ENCODE data around the gene HTR1E.

Gene HTR1E

DNA sequence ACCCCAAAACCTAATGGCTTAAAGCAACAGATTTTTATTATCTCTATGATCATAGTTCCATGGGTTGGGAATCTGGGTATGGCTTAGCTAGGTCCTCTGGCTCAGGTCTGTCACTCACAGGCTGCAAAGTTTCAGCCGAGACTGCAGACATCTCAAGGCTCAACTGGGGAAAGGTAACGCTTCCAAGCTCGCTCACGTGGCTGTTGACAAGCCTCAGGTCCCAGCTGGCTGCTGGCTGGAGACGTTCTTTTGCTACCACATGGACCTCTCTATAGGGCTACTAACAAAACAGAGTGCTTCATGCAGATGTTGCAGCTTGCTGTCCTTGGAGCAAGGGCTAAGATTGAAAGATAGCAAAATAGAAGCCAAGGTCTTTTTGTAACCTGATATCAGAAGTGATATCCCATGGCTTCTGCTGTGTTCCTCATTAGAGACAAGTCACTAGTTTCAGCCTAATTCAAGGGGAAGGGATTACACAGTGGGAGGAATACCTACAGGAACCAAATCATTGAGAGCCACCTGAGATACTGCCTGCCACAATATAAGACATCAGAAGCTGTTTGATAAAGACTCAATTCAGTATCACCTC lies 6.6 kb downstream of the HTR1E start:
- Histone ChIP-seq H3K27me3 (ENCODE audit: insufficient read depth, poor library complexity, severe bottlenecking) (peaks cover 8% of the 10 kb centered on the region), H3K36me3 (ENCODE audit: low read depth) (no peaks in the 10 kb centered on the region), H3K9me3 (ENCODE audit: severe bottlenecking) (no peaks in the 10 kb centered on the region), H3K4me1 (ENCODE audit: insufficient read depth, poor library complexity, severe bottlenecking) (no peaks in the 10 kb centered on the region), H3K4me3 (ENCODE audit: severe bottlenecking) (no peak overlapping the region), H3K27ac (ENCODE audit: poor library complexity, severe bottlenecking) (no peak overlapping the region)
- ATAC-seq (ENCODE audit: low read depth) (no peak), DNase-seq (ENCODE audit: low spot score) (no peak)
- TF ChIP-seq, protein P1, sequence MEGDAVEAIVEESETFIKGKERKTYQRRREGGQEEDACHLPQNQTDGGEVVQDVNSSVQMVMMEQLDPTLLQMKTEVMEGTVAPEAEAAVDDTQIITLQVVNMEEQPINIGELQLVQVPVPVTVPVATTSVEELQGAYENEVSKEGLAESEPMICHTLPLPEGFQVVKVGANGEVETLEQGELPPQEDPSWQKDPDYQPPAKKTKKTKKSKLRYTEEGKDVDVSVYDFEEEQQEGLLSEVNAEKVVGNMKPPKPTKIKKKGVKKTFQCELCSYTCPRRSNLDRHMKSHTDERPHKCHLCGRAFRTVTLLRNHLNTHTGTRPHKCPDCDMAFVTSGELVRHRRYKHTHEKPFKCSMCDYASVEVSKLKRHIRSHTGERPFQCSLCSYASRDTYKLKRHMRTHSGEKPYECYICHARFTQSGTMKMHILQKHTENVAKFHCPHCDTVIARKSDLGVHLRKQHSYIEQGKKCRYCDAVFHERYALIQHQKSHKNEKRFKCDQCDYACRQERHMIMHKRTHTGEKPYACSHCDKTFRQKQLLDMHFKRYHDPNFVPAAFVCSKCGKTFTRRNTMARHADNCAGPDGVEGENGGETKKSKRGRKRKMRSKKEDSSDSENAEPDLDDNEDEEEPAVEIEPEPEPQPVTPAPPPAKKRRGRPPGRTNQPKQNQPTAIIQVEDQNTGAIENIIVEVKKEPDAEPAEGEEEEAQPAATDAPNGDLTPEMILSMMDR (IDR thresholded peaks at IDR 0.05; ENCODE audit: poor library complexity, severe bottlenecking): no peak

DNA sequence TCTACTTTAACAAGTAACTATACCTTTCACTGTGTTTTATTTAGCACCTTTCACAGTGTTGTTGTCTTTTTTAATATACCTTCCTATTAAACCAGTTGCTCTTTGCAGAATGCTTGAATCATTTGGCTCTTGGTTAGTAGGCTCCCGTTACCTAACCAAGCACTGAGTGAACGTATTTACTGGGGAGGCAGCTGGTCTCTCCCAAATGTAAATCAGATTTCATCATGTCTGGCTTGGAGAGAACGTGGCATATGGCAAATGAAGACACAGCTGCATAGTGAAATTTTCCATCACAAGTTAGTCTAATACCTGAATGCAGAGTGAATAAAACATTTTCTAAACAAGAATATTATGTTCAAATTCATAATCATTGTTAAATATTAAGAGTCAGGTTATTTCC lies 12.4 kb downstream of the HTR1E start:
- ATAC-seq (ENCODE audit: low read depth) (no peak), DNase-seq (ENCODE audit: low spot score) (no peak)
- no peak overlapping the region for H3K4me3 ChIP-seq (ENCODE audit: severe bottlenecking)
- TF ChIP-seq, protein P1 (IDR thresholded peaks at IDR 0.05; ENCODE audit: poor library complexity, severe bottlenecking): no peak
- no peaks in the 10 kb centered on the region for H3K9me3 ChIP-seq (ENCODE audit: severe bottlenecking)
- no peak overlapping the region for H3K27ac ChIP-seq (ENCODE audit: poor library complexity, severe bottlenecking)
- no peaks in the 10 kb centered on the region for H3K4me1 ChIP-seq (ENCODE audit: insufficient read depth, poor library complexity, severe bottlenecking)
- H3K36me3 ChIP-seq (ENCODE audit: low read depth): no peaks in the 10 kb centered on the region
- H3K27me3 ChIP-seq (ENCODE audit: insufficient read depth, poor library complexity, severe bottlenecking): peaks cover 9% of the 10 kb centered on the region

DNA sequence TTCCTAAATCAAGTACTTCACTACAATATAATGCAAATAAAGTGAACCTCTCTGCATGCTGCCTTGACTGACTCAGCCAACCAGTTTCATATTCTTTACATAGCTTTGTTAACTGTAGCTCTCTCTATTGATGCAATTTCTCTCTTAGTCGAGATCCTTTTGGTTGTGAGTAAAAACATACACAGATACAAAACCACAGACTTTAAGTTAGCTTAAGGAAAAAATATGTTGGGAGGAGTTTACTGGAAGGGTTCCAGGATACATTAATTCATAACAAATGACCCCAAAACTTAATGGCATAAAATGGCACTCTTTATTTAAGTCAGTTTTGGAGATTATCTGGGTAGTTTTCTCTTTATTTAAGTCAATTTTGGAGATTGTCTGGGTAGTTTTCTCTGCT lies 15.7 kb downstream of the HTR1E start:
- Histone ChIP-seq H3K4me1 (ENCODE audit: insufficient read depth, poor library complexity, severe bottlenecking) (no peaks in the 10 kb centered on the region), H3K27ac (ENCODE audit: poor library complexity, severe bottlenecking) (no peak overlapping the region), H3K9me3 (ENCODE audit: severe bottlenecking) (no peaks in the 10 kb centered on the region), H3K36me3 (ENCODE audit: low read depth) (no peaks in the 10 kb centered on the region), H3K27me3 (ENCODE audit: insufficient read depth, poor library complexity, severe bottlenecking) (peaks cover 9% of the 10 kb centered on the region), H3K4me3 (ENCODE audit: severe bottlenecking) (no peak overlapping the region)
- DNase-seq (ENCODE audit: low spot score) (no peak), ATAC-seq (ENCODE audit: low read depth) (no peak)
- TF ChIP-seq, protein P1 (IDR thresholded peaks at IDR 0.05; ENCODE audit: poor library complexity, severe bottlenecking): no peak

DNA sequence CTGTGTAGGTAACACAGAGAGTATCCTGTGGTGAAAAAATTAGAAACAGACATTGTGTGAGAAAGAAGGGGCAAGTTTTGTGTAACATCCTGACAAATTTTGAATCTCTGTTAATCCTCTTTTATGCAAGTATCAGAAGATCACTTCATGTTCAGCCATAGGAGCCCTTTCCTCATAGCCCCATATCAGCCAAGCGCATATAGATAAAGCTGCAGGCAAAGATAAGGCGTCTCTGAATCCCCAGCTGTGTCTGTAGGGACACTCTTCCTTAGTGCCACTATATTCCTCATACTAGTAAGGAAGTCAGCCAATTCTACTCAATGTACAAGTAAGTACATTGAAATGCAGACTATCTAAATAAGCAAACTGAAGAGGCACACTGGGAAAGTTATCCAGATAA lies 22.3 kb downstream of the HTR1E start:
- ATAC-seq (ENCODE audit: low read depth): no peak
- H3K9me3 ChIP-seq (ENCODE audit: severe bottlenecking): no peaks in the 10 kb centered on the region

More for the DNA sequence above, 22.3 kb downstream of the HTR1E start:
- TF ChIP-seq, protein P1 (IDR thresholded peaks at IDR 0.05; ENCODE audit: poor library complexity, severe bottlenecking): no peak
- Histone ChIP-seq H3K27me3 (ENCODE audit: insufficient read depth, poor library complexity, severe bottlenecking) (no peaks in the 10 kb centered on the region), H3K4me3 (ENCODE audit: severe bottlenecking) (no peak overlapping the region), H3K36me3 (ENCODE audit: low read depth) (no peaks in the 10 kb centered on the region), H3K4me1 (ENCODE audit: insufficient read depth, poor library complexity, severe bottlenecking) (no peaks in the 10 kb centered on the region), H3K27ac (ENCODE audit: poor library complexity, severe bottlenecking) (no peak overlapping the region)
- no peak for DNase-seq (ENCODE audit: low spot score)
